HepG2 (cell line): ENCODE measurements around the gene DDI2. TPM values are rescaled to one million over a fixed set of nuclear protein-coding genes. Genes with fewer than 3 reads are reported as not detected.

Experiments used
- HBP1 ChIP-seq: IDR thresholded peaks from 2 replicates; pipeline ENCODE4 v1.6.1; 2016; ENCODE audit warnings: low read depth, control low read depth
- ZBTB40 ChIP-seq, 2 experiments: fragments of 450-650 bp in 1 of 2; sonication (generic) in 1 of 2; formaldehyde crosslinking in 1 of 2; IDR thresholded peaks; 2 replicates each; pipeline versions ENCODE4 v1.6.1 to v1.8.0; 2016 to 2022; ENCODE audit warnings: antibody characterized with exemption in 1 of 2, mild to moderate bottlenecking in 1 of 2, missing genetic modification reagents in 1 of 2
- ZMAT5 ChIP-seq: sonication (generic); formaldehyde crosslinking; IDR thresholded peaks from 2 replicates; pipeline ENCODE4 v1.5.0; 2020; ENCODE audit warnings: mild to moderate bottlenecking, low read depth, missing genetic modification reagents, borderline replicate concordance
- ZNF101 ChIP-seq: sonication (generic); formaldehyde crosslinking; IDR thresholded peaks from 2 replicates; pipeline ENCODE4 v1.4.0; 2020; ENCODE audit warnings: mild to moderate bottlenecking, low read depth, missing genetic modification reagents, borderline replicate concordance
- polyA plus RNA-seq, 8 experiments: library from polyadenylated mRNA; depleted of rRNA in 3 of 8; stranded (reverse) in 7 of 8; unstranded in 1 of 8; fragments of >200 nt; fragmentation: Illumina TruSeq in 4 of 8; extraction: Trizol in 4 of 8; gene quantifications; 2 replicates each; pipeline versions ENCODE4 v1.2.1 to v1.2.3, GENCODE V29; 2011 to 2016; ENCODE audit warnings: low read depth in 4 of 8, missing spikeins in 1 of 8, mixed read lengths in 1 of 8; ENCODE audit not compliant: insufficient read depth in 1 of 8
- small RNA-seq, 3 experiments: library from RNA; depleted of rRNA; stranded (forward); fragments of <200 nt; gene quantifications; one replicate each; pipeline ENCODE3, GENCODE V24; 2012; ENCODE audit warnings: low read depth in 2 of 3, low replicate concordance in 1 of 3; ENCODE audit not compliant: insufficient read length in 3 of 3, insufficient read depth in 2 of 3
- total RNA-seq, 5 experiments: library from RNA; depleted of rRNA; stranded (reverse); fragments of >200 nt; fragmentation: Illumina TruSeq; extraction: Trizol; gene quantifications; 2 replicates each; pipeline ENCODE4 v1.2.3, GENCODE V29; 2016; ENCODE audit warnings: low read depth in 1 of 5

Gene DDI2
- total and polyA plus RNA-seq, 2 of the 13 experiments (the other 11 are each of a cell fraction or from before 2014, with no cell fraction given): 8.5 to 25.7 TPM

GRCh38 chr1:15718199-15718601 is 100.9 kb downstream of the DDI2 start (continued):
- no peak for TF ChIP-seq ZBTB40 (IDR thresholded peaks at IDR 0.05)
- TF ChIP-seq ZBTB40 (CRISPR knock-in tag; IDR thresholded peaks at IDR 0.05): no peak
- no peak for TF ChIP-seq ZNF101 (CRISPR knock-in tag)
- no peak for TF ChIP-seq HBP1
- no peak for TF ChIP-seq ZMAT5 (CRISPR knock-in tag)

Small RNA genes within 50 kb of the gene (small RNA-seq; reads per million reads assigned to genes)
- gene AL121992.2 (0 reads per million in 3 experiments), gene CD24P1 (0 reads per million in 3 experiments), gene RNU7-179P (0 to 0.33 (median 0) reads per million in 3 experiments)

Other genes starting within 250 kb of the DDI2 start
- gene EFHD2, start 207.6 kb upstream of the DDI2 start, total RNA-seq (2016; rRNA removed; fragmentation: Illumina TruSeq; extraction: Trizol): 9.9 and 12.7 TPM in 2 replicates
- 9.4 and 10.9 TPM in 2 replicates for gene EFHD2, start 207.6 kb upstream of the DDI2 start, polyA plus RNA-seq (2011; rRNA removed)
- not detected in 2 replicates for gene CTRC, start 179.0 kb upstream of the DDI2 start, total RNA-seq (2016; rRNA removed; fragmentation: Illumina TruSeq; extraction: Trizol)
- not detected in 2 replicates for gene CTRC, start 179.0 kb upstream of the DDI2 start, polyA plus RNA-seq (2011; rRNA removed)
- gene CELA2A, start 160.7 kb upstream of the DDI2 start, total RNA-seq (2016; rRNA removed; fragmentation: Illumina TruSeq; extraction: Trizol): not detected in 2 replicates
- not detected in 2 replicates for gene CELA2A, start 160.7 kb upstream of the DDI2 start, polyA plus RNA-seq (2011; rRNA removed)
- gene CELA2B, start 141.4 kb upstream of the DDI2 start, total RNA-seq (2016; rRNA removed; fragmentation: Illumina TruSeq; extraction: Trizol): not detected in 2 replicates
- not detected in 2 replicates for gene CELA2B, start 141.4 kb upstream of the DDI2 start, polyA plus RNA-seq (2011; rRNA removed)
- gene CASP9, start 93.2 kb upstream of the DDI2 start, total RNA-seq (2016; rRNA removed; fragmentation: Illumina TruSeq; extraction: Trizol): 8.5 and 12.3 TPM in 2 replicates
- 11.5 and 13.1 TPM in 2 replicates for gene CASP9, start 93.2 kb upstream of the DDI2 start, polyA plus RNA-seq (2011; rRNA removed)
- gene DNAJC16, start 90.6 kb upstream of the DDI2 start, total RNA-seq (2016; rRNA removed; fragmentation: Illumina TruSeq; extraction: Trizol): 10.7 and 15.4 TPM in 2 replicates
- 11.4 and 11.7 TPM in 2 replicates for gene DNAJC16, start 90.6 kb upstream of the DDI2 start, polyA plus RNA-seq (2011; rRNA removed)
- gene AGMAT, start 32.4 kb upstream of the DDI2 start, total RNA-seq (2016; rRNA removed; fragmentation: Illumina TruSeq; extraction: Trizol): 174 and 216 TPM in 2 replicates
- 52.6 and 59.1 TPM in 2 replicates for gene AGMAT, start 32.4 kb upstream of the DDI2 start, polyA plus RNA-seq (2011; rRNA removed)
- 16.0 and 16.5 TPM in 2 replicates for gene PLEKHM2, start 66.9 kb downstream of the DDI2 start, total RNA-seq (2016; rRNA removed; fragmentation: Illumina TruSeq; extraction: Trizol)
- 27.3 and 34.0 TPM in 2 replicates for gene PLEKHM2, start 66.9 kb downstream of the DDI2 start, polyA plus RNA-seq (2011; rRNA removed)
- gene SLC25A34, start 118.8 kb downstream of the DDI2 start, total RNA-seq (2016; rRNA removed; fragmentation: Illumina TruSeq; extraction: Trizol): 0.13 TPM in 1 of 2 replicates, not detected in the other
- gene SLC25A34, start 118.8 kb downstream of the DDI2 start, polyA plus RNA-seq (2011; rRNA removed): 0.18 TPM in 2 replicates
- gene TMEM82, start 125.0 kb downstream of the DDI2 start, total RNA-seq (2016; rRNA removed; fragmentation: Illumina TruSeq; extraction: Trizol): 0.29 and 0.97 TPM in 2 replicates
- 0.24 and 0.40 TPM in 2 replicates for gene TMEM82, start 125.0 kb downstream of the DDI2 start, polyA plus RNA-seq (2011; rRNA removed)
- gene FBLIM1, start 141.3 kb downstream of the DDI2 start, total RNA-seq (2016; rRNA removed; fragmentation: Illumina TruSeq; extraction: Trizol): 9.2 and 10.6 TPM in 2 replicates
- gene FBLIM1, start 141.3 kb downstream of the DDI2 start, polyA plus RNA-seq (2011; rRNA removed): 23.0 and 24.6 TPM in 2 replicates
- gene UQCRHL, start 190.2 kb downstream of the DDI2 start, total RNA-seq (2016; rRNA removed; fragmentation: Illumina TruSeq; extraction: Trizol): 2.3 and 4.0 TPM in 2 replicates
- gene UQCRHL, start 190.2 kb downstream of the DDI2 start, polyA plus RNA-seq (2011; rRNA removed): 1.4 and 1.8 TPM in 2 replicates
- 14.0 and 25.1 TPM in 2 replicates for gene SPEN, start 230.2 kb downstream of the DDI2 start, total RNA-seq (2016; rRNA removed; fragmentation: Illumina TruSeq; extraction: Trizol)
- 4.8 and 5.0 TPM in 2 replicates for gene SPEN, start 230.2 kb downstream of the DDI2 start, polyA plus RNA-seq (2011; rRNA removed)